ENCODE results near the gene PHRF1.

PHRF1 gene, protein sequence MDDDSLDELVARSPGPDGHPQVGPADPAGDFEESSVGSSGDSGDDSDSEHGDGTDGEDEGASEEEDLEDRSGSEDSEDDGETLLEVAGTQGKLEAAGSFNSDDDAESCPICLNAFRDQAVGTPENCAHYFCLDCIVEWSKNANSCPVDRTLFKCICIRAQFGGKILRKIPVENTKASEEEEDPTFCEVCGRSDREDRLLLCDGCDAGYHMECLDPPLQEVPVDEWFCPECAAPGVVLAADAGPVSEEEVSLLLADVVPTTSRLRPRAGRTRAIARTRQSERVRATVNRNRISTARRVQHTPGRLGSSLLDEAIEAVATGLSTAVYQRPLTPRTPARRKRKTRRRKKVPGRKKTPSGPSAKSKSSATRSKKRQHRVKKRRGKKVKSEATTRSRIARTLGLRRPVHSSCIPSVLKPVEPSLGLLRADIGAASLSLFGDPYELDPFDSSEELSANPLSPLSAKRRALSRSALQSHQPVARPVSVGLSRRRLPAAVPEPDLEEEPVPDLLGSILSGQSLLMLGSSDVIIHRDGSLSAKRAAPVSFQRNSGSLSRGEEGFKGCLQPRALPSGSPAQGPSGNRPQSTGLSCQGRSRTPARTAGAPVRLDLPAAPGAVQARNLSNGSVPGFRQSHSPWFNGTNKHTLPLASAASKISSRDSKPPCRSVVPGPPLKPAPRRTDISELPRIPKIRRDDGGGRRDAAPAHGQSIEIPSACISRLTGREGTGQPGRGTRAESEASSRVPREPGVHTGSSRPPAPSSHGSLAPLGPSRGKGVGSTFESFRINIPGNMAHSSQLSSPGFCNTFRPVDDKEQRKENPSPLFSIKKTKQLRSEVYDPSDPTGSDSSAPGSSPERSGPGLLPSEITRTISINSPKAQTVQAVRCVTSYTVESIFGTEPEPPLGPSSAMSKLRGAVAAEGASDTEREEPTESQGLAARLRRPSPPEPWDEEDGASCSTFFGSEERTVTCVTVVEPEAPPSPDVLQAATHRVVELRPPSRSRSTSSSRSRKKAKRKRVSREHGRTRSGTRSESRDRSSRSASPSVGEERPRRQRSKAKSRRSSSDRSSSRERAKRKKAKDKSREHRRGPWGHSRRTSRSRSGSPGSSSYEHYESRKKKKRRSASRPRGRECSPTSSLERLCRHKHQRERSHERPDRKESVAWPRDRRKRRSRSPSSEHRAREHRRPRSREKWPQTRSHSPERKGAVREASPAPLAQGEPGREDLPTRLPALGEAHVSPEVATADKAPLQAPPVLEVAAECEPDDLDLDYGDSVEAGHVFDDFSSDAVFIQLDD (N-terminal part only)

DNA sequence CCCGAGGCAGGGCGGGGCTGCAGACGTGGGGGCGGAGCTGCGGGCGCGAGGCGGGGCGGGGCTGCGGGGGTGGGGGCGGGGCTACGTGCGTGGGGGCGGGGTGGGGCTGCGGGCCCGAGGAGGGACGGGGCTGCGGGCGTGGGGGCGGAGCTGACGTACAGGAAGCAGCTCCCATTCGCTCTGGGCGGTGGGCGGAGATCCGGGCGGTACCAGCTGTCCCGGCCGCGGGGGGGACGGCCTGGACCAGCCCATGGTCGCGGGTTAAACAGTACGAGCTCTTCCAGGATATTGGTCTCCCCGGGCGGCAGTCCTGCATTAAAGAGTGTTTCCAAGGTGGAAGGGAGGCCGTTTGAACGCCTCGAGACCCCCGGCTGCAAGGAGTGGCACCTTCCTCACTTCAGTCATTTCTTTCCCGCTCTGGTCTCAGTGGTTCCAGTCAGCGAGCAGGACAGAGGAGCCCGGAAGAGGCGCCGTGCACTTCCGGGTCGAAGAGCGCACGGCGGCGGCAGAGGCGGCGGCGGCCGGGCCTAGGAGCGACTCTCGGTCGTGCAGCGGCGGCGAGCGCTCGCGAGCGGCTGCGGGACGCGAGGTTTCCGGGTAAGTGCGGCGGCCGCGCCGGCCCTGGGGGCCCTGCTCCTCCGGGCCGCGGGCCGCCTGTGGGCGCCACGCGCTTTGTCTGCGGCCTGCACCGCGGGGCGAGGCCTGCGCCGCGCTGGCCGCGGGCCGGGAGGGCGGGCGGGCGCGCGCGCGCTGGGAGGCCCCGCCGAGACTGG lies at the start of gene PHRF1:
Gene PHRF1, plus strand, starts transcription at position 475 of the 773 bp plus-strand sequence. CDS start 5,043 bp downstream, outside the sequence.
- DNase-seq = peak; percentile 58

- no peak for DNase-seq
Measured at GRCh38 chr11:528166-528814, 48.0 kb upstream of the PHRF1 start.

DNA sequence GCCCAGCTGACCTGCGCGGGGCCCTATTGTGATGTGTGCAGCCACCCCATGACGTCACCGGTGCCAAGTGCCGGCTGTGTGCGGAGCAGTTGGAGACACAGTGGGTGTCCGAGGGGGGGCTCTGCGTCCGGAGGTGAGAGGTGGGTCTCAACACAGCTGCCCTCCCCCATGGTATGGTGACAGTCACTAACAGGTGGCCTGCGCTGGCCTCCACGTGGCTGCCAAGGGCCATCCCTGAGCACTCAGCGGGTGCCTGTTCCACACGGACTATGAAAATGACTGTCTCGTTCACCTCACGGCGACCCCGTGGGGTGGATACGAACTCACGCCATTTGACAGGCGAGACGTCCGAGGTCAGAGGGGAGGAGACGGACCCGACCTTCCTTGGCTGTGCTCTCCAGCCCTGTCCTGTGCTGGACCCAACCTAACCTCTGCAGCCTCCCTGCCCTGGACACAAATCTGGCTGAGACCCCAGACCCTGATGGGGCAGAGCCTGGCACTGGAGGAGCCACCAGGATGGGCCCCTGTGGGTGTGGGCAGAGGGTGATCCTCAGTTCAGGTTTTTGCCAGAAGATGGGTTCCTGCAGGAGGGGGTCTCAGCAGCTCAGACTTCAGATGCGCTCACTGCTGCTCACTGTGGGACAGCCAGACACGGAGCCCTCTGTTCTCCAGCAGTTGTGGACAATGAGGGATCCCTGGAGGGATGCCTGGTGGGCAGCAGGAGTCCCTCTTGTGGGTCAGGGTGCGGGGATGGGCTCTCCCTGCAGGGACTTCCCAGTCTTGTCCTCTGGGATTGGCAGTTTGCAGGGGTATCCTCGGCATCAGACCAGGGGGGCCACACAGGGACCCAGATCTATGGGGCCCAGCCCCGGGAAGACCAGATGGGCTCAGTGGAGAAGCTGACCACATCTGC lies 47.2 kb upstream of the PHRF1 start:
- no peak for DNase-seq

DNA sequence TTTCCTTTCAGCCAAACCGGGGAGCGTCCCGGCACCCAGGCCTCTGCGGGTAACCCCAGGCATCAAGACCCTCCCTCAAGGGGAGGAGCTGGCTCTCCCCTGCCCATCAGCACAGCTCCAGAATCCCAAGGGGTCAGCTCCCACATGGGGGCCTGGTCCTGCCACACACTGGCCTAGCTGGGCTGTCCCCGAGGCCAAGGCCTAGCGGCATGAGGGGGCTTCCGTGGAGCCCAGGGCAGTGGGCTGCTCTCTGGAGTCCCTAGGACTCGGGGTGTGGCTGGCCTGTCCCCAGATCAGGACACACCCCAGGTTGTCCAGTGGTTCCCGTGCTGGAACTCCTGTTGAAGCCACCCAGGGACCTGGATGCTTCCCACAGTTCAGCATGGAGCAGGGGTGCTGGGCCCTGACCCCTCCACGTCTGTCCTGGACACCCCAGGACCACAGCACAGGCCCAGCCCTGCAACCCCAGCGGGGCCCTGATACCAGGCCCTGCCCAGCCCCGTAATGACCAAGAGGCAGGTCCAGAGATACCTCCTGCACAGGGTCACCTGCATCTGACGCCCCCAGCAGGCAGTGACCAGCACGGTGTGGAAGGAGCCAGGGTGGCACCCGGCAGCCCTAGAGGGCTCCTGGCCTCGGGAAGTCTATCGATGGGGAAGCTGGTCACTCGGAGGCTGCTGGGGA lies 46.4 kb upstream of the PHRF1 start:
- DNase-seq = no peak

- DNase-seq = no peak
Measured at GRCh38 chr11:530960-531831, 45.1 kb upstream of the PHRF1 start.

GRCh38 chr11:531919-532526 lies 44.2 kb upstream of the PHRF1 start:
- DNase-seq = no peak

GRCh38 chr11:532527-532985 lies 43.7 kb upstream of the PHRF1 start:
- DNase-seq = no peak

DNA sequence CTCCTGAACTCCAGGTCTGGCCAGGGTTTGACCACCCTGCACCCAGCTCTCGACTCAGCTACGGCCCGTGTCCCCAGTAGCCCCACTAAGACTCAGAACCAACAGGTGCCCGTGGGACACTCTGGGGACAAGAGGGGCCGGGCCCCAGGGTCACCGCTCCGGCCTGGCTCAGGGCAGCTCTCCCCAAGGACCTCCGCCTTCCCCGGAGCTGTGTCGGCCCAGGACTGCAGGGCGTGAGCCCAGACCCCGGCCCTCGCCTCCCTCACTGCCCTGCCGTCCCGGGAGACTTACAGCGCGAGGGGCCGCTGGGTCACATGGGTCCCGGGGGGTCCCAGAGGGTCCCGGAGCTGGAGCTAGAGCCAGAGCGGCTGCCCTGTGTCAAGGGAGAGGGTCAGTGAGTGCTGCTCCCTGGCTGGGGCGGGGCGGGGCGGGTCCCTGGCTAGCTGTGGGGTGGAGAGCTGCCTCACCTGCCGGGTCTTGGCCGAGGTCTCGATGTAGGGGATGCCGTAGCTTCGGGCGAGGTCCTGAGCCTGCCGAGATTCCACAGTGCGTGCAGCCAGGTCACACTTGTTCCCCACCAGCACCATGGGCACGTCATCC lies 43.2 kb upstream of the PHRF1 start:
- no peak for DNase-seq

GRCh38 chr11:533586-534395 lies 42.5 kb upstream of the PHRF1 start:
- DNase-seq = no peak

DNA sequence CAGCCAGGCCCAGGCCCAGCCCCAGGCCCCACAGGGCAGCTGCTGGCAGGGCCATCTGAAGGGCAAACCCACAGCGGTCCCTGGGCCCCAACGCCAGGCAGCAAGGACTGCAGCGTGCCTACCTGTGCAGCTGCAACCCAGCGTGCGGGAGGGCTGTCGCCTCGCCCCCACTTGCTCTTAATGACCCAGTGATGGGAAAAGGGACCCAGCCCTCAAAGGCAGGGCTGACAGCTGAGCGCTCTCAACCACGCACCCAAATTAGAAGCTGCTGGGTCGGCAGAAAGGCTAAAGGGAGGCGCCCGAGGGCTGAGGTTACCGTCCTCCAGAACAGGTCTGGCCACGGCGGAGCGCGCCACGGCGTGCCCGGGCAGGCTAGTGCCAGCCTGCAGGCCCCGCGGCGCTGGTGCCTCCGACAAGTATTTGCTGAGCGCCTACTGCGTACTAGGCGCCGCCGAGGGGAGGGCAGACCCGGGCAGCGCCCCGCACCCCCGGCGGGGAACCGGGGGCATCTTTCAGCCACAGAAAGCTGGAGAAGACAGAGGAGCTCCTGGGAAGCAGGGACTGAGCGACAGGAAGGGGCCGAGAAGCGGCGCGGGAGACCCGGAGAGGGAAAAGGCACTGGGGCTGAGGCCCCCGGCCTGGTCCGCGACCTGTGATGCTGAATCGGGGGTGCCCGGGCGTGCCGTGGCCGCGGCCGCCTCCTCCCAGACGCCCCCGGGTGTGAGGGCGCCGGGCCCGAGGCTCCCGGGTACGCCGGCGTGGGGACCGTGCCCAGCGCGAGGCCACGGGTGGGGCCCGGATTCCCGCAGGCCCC lies 41.7 kb upstream of the PHRF1 start:
- no peak for DNase-seq

DNA sequence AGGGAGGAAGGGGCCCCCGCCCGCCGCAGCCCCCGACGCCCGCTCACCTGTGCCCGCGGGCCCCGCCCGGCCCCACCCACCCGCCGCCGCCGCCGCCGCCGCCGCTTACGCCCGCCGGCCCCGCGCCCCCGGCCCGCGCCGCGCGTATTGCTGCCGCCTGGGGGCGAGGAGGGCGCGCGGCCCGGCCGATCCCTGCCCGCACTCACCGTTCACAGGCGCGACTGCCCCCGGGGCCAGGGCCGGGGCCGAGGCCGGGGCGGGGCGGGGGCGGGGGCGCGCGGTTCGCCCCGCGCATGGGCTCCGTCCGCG lies 41.1 kb upstream of the PHRF1 start:
- no peak for DNase-seq

- DNase-seq = peak; percentile 54
Measured at GRCh38 chr11:535519-536454, 40.5 kb upstream of the PHRF1 start, which contains the start of gene HRAS. TSS of gene HRAS (minus strand) at chr11:535576.

DNA sequence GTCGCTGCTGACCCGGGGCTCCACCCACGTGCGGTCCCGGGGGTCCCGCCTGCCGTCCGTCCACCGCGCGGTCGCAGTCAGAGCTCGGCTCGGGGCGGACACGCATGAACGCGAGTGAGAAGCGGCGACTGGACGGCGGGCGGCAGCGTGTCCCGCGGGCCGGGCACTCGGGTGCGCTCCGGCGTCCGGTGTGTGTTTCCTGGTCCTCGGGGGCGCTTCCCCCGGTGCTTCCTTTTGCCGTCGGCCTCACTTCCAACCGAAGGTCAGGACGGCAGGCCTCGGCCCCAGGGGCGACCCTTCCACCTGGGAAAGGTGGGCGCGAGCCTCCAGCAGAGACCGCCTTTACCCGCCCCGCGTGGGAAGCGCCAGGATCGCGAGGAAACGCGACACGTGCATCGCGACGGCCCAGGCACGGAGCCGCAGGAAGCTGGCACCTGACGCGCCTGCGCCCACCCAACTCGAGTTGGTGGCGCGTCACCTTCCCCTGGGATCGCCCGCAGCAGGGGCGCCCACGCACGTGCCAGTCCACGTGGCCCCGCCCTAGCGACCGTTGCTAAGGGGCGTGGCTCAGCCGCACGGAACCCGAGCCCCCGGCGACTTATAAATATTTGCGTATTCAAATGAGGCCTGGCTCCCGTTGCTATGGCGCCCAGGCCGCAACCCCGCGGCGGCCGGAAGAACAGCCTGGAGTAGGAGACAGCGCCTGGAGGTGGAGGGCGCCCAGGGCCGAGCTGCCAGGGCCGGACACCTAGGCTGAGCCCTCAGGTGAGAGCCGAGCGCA lies 39.2 kb upstream of the PHRF1 start, which contains the start of gene LRRC56:
Gene LRRC56, plus strand, starts transcription at position 687 of the 781 bp plus-strand sequence. CDS start 3,158 bp downstream, outside the sequence.
- peak; percentile 18 for DNase-seq
